Keratinocyte (primary cell): ENCODE results near the gene LCE1C. TPM values are rescaled to one million over a fixed set of nuclear protein-coding genes. Genes with fewer than 3 reads are reported as not detected.

Experiments used
- DNase-seq: peaks from one replicate; pipeline ENCODE4 v3.0.0-alpha.2; 2011; ENCODE audit warnings: low read depth, missing footprints, low spot score
- FAIRE-seq: peaks from 2 replicates; lab custom pipeline; 2011; peaks lifted over from hg19 to GRCh38; lab: Jason Lieb, UNC
- H2AFZ ChIP-seq: 2 replicates; pipeline ENCODE4 v1.6.0; 2012; ENCODE audit warnings: low read length, control low read depth, inconsistent platforms; ENCODE audit not compliant: control insufficient read depth
- H3K27ac ChIP-seq: 2 replicates; pipeline ENCODE4 v1.5.1; 2011; ENCODE audit warnings: low read length; ENCODE audit not compliant: control insufficient read depth, insufficient read depth
- H3K27me3 ChIP-seq: 3 replicates; pipeline ENCODE4 v1.6.0; 2011; ENCODE audit warnings: low read length; ENCODE audit not compliant: control insufficient read depth, insufficient read depth; ENCODE audit errors: extremely low read depth
- H3K36me3 ChIP-seq, 2 experiments: 2 replicates in 1 of 2; 3 replicates in 1 of 2; pipeline ENCODE4 v1.5.1; 2011; ENCODE audit warnings: low read length in 2 of 2, mild to moderate bottlenecking in 1 of 2; ENCODE audit not compliant: control insufficient read depth in 2 of 2, insufficient read depth in 2 of 2; ENCODE audit errors: extremely low read depth in 1 of 2
- H3K4me1 ChIP-seq: 3 replicates; pipeline ENCODE4 v1.5.1; 2011; ENCODE audit warnings: low read length; ENCODE audit not compliant: control insufficient read depth, insufficient read depth; ENCODE audit errors: extremely low read depth
- H3K4me2 ChIP-seq: 3 replicates; pipeline ENCODE4 v1.6.0; 2011; ENCODE audit warnings: low read depth, low read length; ENCODE audit not compliant: control insufficient read depth, insufficient read depth; ENCODE audit errors: extremely low read depth
- H3K4me3 ChIP-seq, 3 experiments: fragments of 200-600 bp in 1 of 3; sonication (generic) in 1 of 3; 2 replicates in 2 of 3; 3 replicates in 1 of 3; pipeline ENCODE4 v1.5.1; 2011 to 2016; ENCODE audit warnings: low read length in 3 of 3, mild to moderate bottlenecking in 3 of 3, control low read depth in 2 of 3, inconsistent platforms in 1 of 3, low read depth in 1 of 3, mixed read lengths in 1 of 3, mixed run types in 1 of 3, moderate library complexity in 1 of 3; ENCODE audit not compliant: control insufficient read depth in 2 of 3, insufficient read depth in 2 of 3; ENCODE audit errors: extremely low read depth in 1 of 3
- H3K79me2 ChIP-seq: 2 replicates; pipeline ENCODE4 v1.6.0; 2012; ENCODE audit warnings: low read length; ENCODE audit not compliant: control insufficient read depth, insufficient read depth
- H3K9ac ChIP-seq: 3 replicates; pipeline ENCODE4 v1.6.0; 2011; ENCODE audit warnings: low read length; ENCODE audit not compliant: control insufficient read depth, insufficient read depth; ENCODE audit errors: extremely low read depth
- H3K9me1 ChIP-seq: 3 replicates; pipeline ENCODE4 v1.6.0; 2011; ENCODE audit warnings: low read length; ENCODE audit not compliant: control insufficient read depth, insufficient read depth; ENCODE audit errors: extremely low read depth
- H3K9me3 ChIP-seq: 2 replicates; pipeline ENCODE4 v1.5.1; 2012; ENCODE audit warnings: low read depth, low read length; ENCODE audit not compliant: control insufficient read depth
- H4K20me1 ChIP-seq: 3 replicates; pipeline ENCODE4 v1.6.0; 2011; ENCODE audit warnings: low read length; ENCODE audit not compliant: control insufficient read depth, insufficient read depth; ENCODE audit errors: extremely low read depth
- CTCF ChIP-seq, 3 experiments: IDR thresholded peaks in 1 of 3; conservative IDR thresholded peaks in 1 of 3; optimal IDR thresholded peaks in 1 of 3; 2 replicates in 2 of 3; 3 replicates in 1 of 3; pipeline versions ENCODE3 to v1.5.1; 2011; ENCODE audit warnings: low read length in 3 of 3, mild to moderate bottlenecking in 3 of 3, moderate library complexity in 2 of 3, control low read depth in 1 of 3, inconsistent platforms in 1 of 3; ENCODE audit not compliant: insufficient read depth in 2 of 3; ENCODE audit errors: extremely low read depth in 1 of 3
- EZH2 ChIP-seq: IDR thresholded peaks from one replicate; pipeline ENCODE4 v1.6.1; 2012; ENCODE audit warnings: inconsistent platforms, mild to moderate bottlenecking, low read length, moderate library complexity
- dilution Hi-C: fragments of 300-500 bp; cut with MboI; formaldehyde crosslinking; loops from one replicate; pipeline ENCODE4 v1.7.0; 2020; ENCODE audit warnings: low sequenced_read_pairs; ENCODE audit not compliant: extremely low pct_ligation_motif_present
- polyA plus RNA-seq, 5 experiments: library from polyadenylated mRNA; depleted of rRNA in 3 of 5; stranded (reverse) in 3 of 5; stranded (forward) in 1 of 5; unstranded in 1 of 5; fragments of >200 nt; gene quantifications; 1 replicate in 1 of 5; 2 replicates in 3 of 5; 3 replicates in 1 of 5; pipeline versions ENCODE4 v1.2.1 to v1.2.3, GENCODE V29; 2011 to 2012; ENCODE audit warnings: missing spikeins in 2 of 5, low read depth in 1 of 5, low replicate concordance in 1 of 5

Gene LCE1C
- polyA plus RNA-seq, 1 donor (not counting 4 experiments of a cell fraction or from before 2014, with no cell fraction given): 1.8 TPM

- H3K79me2 ChIP-seq: no peaks in the 10 kb centered on the region
- H3K4me1 ChIP-seq: peaks cover 37% of the 10 kb centered on the region
- peak; percentile 99 for FAIRE-seq
- H2AFZ ChIP-seq: no peak overlapping the region
- no peaks in the 10 kb centered on the region for H3K27me3 ChIP-seq
- TF ChIP-seq CTCF (optimal IDR thresholded peaks at IDR 0.05 in 1 of 3, IDR thresholded peaks at IDR 0.05 in 1 of 3, conservative IDR thresholded peaks at IDR 0.05 in 1 of 3; ENCODE audit: extremely low read depth in 1 of 3, insufficient read depth in 2 of 3, low read length in 3 of 3) (no peak), EZH2 (no peak)
- H4K20me1 ChIP-seq: no peaks in the 10 kb centered on the region
- no peaks in the 10 kb centered on the region for H3K9me3 ChIP-seq
- peak overlapping the region; percentile 57 for H3K27ac ChIP-seq
- DNase-seq: no peak
- peak overlapping the region; percentile 70 for H3K4me2 ChIP-seq
- no peak overlapping the region for H3K4me3 ChIP-seq
- no peak overlapping the region for H3K9ac ChIP-seq
- dilution Hi-C loops: no loop called here
- peaks cover 3% of the 10 kb centered on the region for H3K9me1 ChIP-seq
- peaks cover 0 to 1% of the 10 kb centered on the region in 2 experiments for H3K36me3 ChIP-seq
Observed at GRCh38 chr1:152759453-152760173, 46.8 kb downstream of the LCE1C start.

DNA sequence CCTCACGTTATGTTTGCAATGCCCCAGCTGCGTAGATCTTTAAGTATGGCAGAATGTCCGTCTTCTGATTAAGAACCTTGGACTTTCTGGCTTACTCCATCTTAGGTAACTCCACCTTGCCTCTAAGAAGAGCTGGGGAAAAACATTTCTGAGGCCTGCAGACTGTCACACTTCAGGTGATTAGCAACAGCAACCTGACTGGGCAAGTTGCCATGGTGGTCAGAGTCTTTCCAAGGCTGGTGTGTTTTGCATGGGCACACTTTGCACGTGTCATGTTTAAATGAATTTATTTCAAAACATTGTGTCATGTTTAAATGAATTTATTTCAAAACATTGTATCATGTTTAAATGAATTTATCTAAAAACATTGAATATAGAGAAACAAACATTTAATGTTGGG lies 47.8 kb downstream of the LCE1C start:
- TF ChIP-seq EZH2: no peak
- TF ChIP-seq CTCF (optimal IDR thresholded peaks at IDR 0.05 in 1 of 3, IDR thresholded peaks at IDR 0.05 in 1 of 3, conservative IDR thresholded peaks at IDR 0.05 in 1 of 3; ENCODE audit: extremely low read depth in 1 of 3, insufficient read depth in 2 of 3, low read length in 3 of 3): no peak
- Histone ChIP-seq H3K9me1 (peaks cover 3% of the 10 kb centered on the region), H2AFZ (no peak overlapping the region), H4K20me1 (no peaks in the 10 kb centered on the region), H3K4me3 (no peak overlapping the region), H3K4me1 (peaks cover 37% of the 10 kb centered on the region), H3K27me3 (no peaks in the 10 kb centered on the region), H3K9me3 (no peaks in the 10 kb centered on the region), H3K4me2 (no peak overlapping the region), H3K27ac (no peak overlapping the region), H3K36me3 (peaks cover 0 to 1% of the 10 kb centered on the region in 2 experiments), H3K79me2 (no peaks in the 10 kb centered on the region), H3K9ac (no peak overlapping the region)
- DNase-seq (no peak), FAIRE-seq (no peak)
- dilution Hi-C loops: no loop called here
